Limb (tissue), 2 donors: ENCODE data around the gene ATP4B.

Experiments used
- DNase-seq, 2 donors: peaks; one replicate each; pipeline ENCODE4 v3.0.0-alpha.2; 2016; ENCODE audit errors: extremely low spot score in 2 of 2

Gene ATP4B

DNA sequence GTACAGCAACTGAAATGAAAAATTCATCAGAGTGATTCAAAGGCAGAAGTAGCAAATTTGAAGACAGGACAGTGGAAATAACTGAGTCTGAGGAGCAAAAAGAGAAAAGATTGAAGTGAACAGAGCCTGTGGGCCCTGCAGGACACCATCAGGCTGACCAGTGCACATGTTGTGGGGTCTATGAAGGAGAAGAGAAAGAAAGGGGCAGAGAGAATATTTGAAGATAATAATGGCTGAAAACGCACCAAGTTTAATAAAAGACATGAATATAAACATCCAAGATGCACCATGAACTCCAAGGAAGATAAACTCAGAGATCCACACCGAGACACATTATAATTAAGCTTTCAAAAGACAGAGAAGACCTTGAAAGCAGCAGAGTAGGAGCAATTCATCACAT lies 15.4 kb downstream of the ATP4B start:
- no peak for DNase-seq

DNA sequence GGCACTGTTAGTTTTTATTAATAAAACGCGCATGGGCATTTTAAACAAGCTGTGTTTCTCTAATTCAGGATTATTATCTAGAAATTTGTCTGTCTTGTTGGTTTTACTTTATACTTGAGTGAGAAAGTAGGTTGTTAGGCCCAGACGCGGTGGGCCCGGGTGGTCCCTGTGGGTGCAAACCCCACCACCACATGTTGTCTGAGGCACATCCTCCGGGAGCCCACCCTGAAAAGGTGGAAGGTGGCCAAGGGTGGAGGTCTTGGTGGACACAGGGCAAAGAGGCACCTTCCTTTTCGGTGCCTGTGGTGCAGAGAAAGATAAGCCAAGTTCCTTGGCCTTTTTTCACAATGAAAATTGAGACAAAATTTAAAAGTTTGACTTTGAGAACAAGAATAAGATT lies 16.6 kb downstream of the ATP4B start:
- no peak for DNase-seq

DNA sequence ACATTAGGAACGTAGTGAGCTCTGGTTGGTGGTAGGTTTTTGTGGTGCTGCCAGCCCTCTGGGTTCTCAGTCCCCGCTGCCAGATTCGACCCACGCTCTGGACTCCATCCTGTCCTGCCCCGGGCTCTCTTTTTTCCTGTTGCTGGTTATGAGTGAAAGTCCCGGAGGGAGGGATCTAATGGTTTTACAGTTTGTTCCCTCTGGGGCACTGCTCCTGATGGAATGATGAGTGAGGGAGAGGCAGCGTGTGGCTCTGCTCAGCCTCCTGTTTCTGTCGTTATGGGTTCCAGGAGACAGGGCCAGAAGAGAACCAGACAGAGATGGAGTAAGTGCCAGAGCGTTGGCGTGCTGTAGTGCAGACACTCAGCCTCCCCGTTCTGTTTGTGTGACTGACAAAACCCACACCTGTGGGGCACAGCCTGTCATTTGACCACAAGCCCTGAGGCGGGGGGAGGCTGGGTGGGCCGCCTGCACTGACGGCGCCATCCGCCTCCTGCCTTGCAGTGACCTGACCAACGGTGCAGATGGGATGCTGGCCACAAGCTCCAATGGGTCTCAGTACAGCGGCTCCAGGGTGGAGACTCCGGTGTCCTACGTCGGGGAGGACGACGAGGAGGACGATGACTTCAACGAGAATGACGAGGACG lies 18.3 kb downstream of the ATP4B start:
- DNase-seq, result no peak

DNA sequence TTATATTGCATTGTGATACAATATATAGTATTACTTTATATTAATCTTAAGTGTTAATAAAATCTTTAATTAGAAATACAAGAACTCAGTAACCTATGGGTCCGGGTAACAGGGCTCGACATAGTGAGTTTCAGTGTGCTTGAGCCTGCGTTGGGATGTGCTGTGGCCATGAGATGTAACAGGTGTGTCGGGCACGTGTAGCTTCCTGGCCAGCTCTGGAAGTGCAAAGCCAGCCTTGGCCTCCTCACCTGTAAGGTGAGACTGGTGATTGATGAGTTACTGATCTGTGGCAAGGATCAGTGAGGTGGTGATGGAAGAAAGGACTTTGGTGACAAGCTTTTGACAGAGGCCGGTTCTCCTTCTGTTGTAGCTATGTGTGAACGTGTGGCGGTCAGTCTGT lies 19.2 kb downstream of the ATP4B start:
- DNase-seq, result no peak

GRCh38 chr13:113638173-113638746 lies 19.7 kb downstream of the ATP4B start:
- no peak for DNase-seq

GRCh38 chr13:113637262-113638160 lies 20.5 kb downstream of the ATP4B start:
- DNase-seq, result no peak

GRCh38 chr13:113636266-113636963 lies 21.6 kb downstream of the ATP4B start:
- DNase-seq, result no peak

GRCh38 chr13:113635709-113636108 lies 22.3 kb downstream of the ATP4B start:
- no peak for DNase-seq

GRCh38 chr13:113635048-113635420 lies 23.0 kb downstream of the ATP4B start:
- DNase-seq, result no peak

GRCh38 chr13:113634279-113635047 lies 23.5 kb downstream of the ATP4B start:
- no peak for DNase-seq

DNA sequence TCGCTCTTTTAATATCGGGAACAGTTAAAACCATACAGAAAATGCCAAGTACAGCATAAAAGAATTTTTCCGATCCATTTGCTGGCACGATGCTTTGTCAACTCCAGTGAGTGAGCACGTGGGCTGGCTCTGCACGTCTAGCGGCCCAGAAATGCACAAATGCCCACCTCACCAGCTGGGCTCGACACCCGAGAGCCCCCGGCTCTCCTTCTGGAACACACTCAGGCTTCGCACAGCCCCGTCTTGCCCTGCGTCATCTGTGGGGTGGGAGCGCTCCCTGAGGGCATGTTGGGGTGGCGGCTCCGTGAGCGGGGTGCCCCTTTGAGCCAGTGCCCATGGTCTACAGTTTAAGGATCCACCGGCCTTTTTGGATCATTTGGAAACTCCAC lies 24.5 kb downstream of the ATP4B start:
- no peak for DNase-seq

DNA sequence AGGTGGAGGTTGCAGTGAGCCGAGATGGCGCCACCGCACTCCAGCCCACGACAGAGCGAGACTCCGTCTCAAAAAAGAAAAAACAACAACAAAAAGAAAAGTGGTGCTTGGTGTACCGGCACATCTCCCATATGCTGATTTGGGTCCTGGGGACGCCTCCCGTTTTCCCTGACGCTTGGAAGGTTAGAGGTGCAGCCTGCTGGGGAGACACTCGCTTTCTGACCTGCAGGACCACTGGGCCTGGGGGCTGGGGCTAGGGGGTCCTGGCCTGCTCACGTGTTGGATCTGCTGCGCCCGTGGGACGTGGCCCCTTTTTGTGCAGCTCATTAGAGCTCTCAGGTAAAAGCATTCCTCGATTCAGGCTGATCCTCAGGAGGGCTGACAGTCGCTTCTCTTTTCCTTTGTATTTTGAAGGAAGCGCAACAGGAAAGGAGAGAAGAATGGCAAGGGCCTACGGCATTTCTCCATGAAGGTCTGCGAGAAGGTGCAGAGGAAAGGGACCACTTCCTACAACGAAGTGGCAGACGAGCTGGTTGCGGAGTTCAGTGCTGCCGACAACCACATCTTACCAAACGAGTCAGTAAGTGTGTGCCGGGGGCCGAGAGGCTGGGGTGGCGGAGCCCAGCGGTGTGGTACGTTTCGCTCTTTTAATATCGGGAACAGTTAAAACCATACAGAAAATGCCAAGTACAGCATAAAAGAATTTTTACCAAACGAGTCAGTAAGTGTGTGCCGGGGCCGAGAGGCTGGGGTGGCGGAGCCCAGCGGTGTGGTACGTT lies 25.1 kb downstream of the ATP4B start:
- no peak for DNase-seq

- DNase-seq, result no peak
These were observed 26.5 kb downstream of the ATP4B start for GRCh38 chr13:113631341-113632095.

DNA sequence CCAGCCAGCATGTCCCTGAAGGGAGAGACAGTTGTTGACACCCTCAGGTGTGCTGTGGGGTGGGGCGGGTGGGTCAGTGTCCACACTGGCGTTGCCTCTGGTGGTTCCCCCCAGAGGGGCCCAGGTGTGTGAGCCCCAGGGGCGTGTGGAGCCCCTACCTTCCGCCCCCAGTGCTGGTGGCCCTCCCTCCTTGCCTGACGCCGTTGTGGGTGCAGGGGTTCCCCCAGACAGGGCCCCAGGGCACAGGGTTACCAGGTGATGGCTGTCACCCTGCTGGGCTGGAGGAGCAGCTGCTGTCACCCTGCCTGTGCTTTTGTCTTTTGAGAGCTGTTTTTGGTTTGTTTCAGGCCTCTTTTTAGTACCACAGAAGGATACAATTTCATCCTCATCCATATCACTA lies 27.2 kb downstream of the ATP4B start:
- no peak for DNase-seq

DNA sequence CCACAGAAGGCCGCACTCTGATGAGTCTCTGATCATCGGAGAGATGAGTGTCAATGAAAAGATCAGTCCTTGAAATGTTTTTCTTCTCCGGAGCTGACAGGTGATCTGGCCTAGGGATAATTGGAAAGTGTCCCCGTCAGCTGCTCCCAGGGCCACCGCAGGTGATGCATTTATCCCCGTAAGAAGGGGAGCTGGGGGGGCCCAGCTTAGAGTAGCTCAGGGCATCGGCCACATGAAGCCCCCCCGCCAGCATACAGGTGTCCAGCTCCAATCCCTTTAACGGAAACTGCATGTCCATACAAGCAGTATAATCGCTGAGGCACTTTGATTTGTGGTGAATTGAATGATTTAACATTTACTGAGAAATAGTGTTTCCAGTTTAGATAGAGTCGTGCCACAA lies 27.7 kb downstream of the ATP4B start:
- no peak for DNase-seq

DNA sequence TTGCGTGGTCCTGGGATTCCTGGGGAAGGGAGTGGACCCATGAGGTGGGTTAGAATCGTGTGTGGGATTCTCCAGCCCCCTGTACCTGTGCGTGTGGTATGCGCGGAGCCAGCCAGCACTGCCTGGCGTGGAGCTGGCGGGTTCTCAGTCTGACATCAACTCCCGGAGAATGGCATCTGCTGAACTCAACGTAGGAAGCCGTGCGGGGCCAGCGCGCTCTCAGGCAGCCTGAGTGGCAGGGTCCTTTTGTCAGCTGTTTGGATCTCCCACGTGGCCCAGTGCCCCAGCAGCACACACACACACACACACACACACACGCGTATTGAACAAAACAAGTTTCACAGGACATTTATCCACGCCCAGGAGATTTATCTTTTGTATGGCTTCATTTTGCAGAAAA lies 28.1 kb downstream of the ATP4B start:
- DNase-seq, result no peak

- DNase-seq, result no peak
These were observed 29.4 kb downstream of the ATP4B start for GRCh38 chr13:113628291-113629270.

- no peak for DNase-seq
These were observed 30.9 kb downstream of the ATP4B start for GRCh38 chr13:113627136-113627535.
